A549 (cell line): ENCODE results near the gene LUZP1.

Source experiments
- BHLHE40 ChIP-seq: IDR thresholded peaks from 2 replicates; pipeline ENCODE4 v1.6.1; 2012; ENCODE audit warnings: low read depth, low read length, inconsistent platforms
- CTCF ChIP-seq: fragments of >200 bp; sonication (Bioruptor Twin); formaldehyde crosslinking; IDR thresholded peaks from 3 replicates; pipeline ENCODE4 v1.5.1; 2016
- HES2 ChIP-seq: fragments of >200 bp; sonication (Bioruptor Twin); formaldehyde crosslinking; IDR thresholded peaks from 2 replicates; pipeline ENCODE4 v1.6.1; 2016
- KDM5A ChIP-seq: fragments of 200-600 bp; sonication (generic); IDR thresholded peaks from 2 replicates; pipeline ENCODE4 v1.6.1; 2016; ENCODE audit warnings: antibody characterized with exemption, mild to moderate bottlenecking
- MAX ChIP-seq: IDR thresholded peaks from 2 replicates; pipeline ENCODE4 v1.6.1; 2012
- NFE2L2 ChIP-seq: fragments of 150-350 bp; conservative IDR thresholded peaks from 2 replicates; pipeline ENCODE4 v1.6.1; 2014; ENCODE audit warnings: low read length
- RFX5 ChIP-seq: fragments of 450-650 bp; IDR thresholded peaks from 2 replicates; pipeline ENCODE4 v1.7.1; 2014; ENCODE audit warnings: antibody characterized with exemption, mild to moderate bottlenecking, moderate library complexity

- TF ChIP-seq BHLHE40 (no peak), RFX5 (no peak), CTCF (no peak), MAX (no peak), HES2 (no peak), NFE2L2 (no peak), KDM5A (no peak)
Observed at GRCh38 chr1:23208527-23208926, 39.9 kb upstream of the LUZP1 start.
